ENCODE measurements around the gene SHISAL2A. TPM values are rescaled to one million over a fixed set of nuclear protein-coding genes. Genes with fewer than 3 reads are reported as not detected.

Gene SHISAL2A
- total and polyA plus RNA-seq, 10 of the 15 experiments (the other 5 are each of a cell fraction or from before 2014, with no cell fraction given): 0.18 to 0.67 (median 0.45) TPM

GRCh38 chr1:52669696-52670095 is 36.7 kb downstream of the SHISAL2A start (continued):
- TF ChIP-seq BCL3 (IDR thresholded peaks at IDR 0.05; ENCODE audit: borderline replicate concordance, insufficient read depth, low read depth, low read length, poor library complexity, severe bottlenecking) (no peak), RB1 (IDR thresholded peaks at IDR 0.05; ENCODE audit: borderline replicate concordance) (no peak), RBBP5 (conservative IDR thresholded peaks at IDR 0.05) (no peak), ZNF384 (IDR thresholded peaks at IDR 0.05; ENCODE audit: borderline replicate concordance, low read depth, low read length) (no peak)

- POLR2A ChIA-PET: no interaction called here
- TF ChIP-seq NFYB (IDR thresholded peaks at IDR 0.05; ENCODE audit: insufficient read depth, low read depth, low read length) (no peak), TCF7 (IDR thresholded peaks at IDR 0.05; ENCODE audit: borderline replicate concordance) (no peak), RELB (IDR thresholded peaks at IDR 0.05; ENCODE audit: low read depth) (no peak), SMAD5 (IDR thresholded peaks at IDR 0.05; ENCODE audit: low read depth) (no peak), ZZZ3 (IDR thresholded peaks at IDR 0.05; ENCODE audit: control insufficient read depth, insufficient read length, low read depth) (no peak), NKRF (conservative IDR thresholded peaks at IDR 0.05) (no peak), ZSCAN29 (IDR thresholded peaks at IDR 0.05) (no peak), HSF1 (IDR thresholded peaks at IDR 0.05; ENCODE audit: low read depth, low read length) (no peak), E2F4 (IDR thresholded peaks at IDR 0.05; ENCODE audit: low read depth, low read length) (no peak)
Observed at GRCh38 chr1:52670604-52671003, 37.6 kb downstream of the SHISAL2A start.

More at GRCh38 chr1:52670604-52671003, 37.6 kb downstream of the SHISAL2A start:
- BruUV-seq (replicated peaks): no TSS peak
- Histone ChIP-seq H3K4me2 (ENCODE audit: control insufficient read depth, insufficient read depth) (no peak overlapping the region), H3K9me3 (replicated peaks; ENCODE audit: control insufficient read depth, insufficient read depth, low read length) (no peaks in the 10 kb centered on the region), H3K9ac (ENCODE audit: control insufficient read depth, insufficient read depth, low read length) (no peak overlapping the region), H3K36me3 (ENCODE audit: control insufficient read depth in 2 of 2, insufficient read depth in 2 of 2, low read length in 1 of 2) (no peaks in the 10 kb centered on the region), H3K4me3 (no peak overlapping the region), H2AFZ (ENCODE audit: control insufficient read depth, low read depth, low read length) (no peak overlapping the region), H3K27ac (ENCODE audit: control insufficient read depth, insufficient read depth) (no peak overlapping the region), H3K4me1 (ENCODE audit: control insufficient read depth, insufficient read depth, low read length) (no peaks in the 10 kb centered on the region), H3K79me2 (ENCODE audit: control insufficient read depth, insufficient read depth, low read length) (no peaks in the 10 kb centered on the region), H4K20me1 (ENCODE audit: control insufficient read depth, insufficient read depth) (no peaks in the 10 kb centered on the region), H3K27me3 (replicated peaks in 1 of 2; ENCODE audit: control insufficient read depth in 2 of 2, insufficient read depth in 2 of 2, low read length in 1 of 2) (no peaks in the 10 kb centered on the region)
- DNase-seq (ENCODE audit: low read depth, low spot score) (no peak), FAIRE-seq (no peak), ATAC-seq (no peak)
- in situ Hi-C loops (cut with MboI) (no loop called here), intact Hi-C loops (cut with micrococcal nuclease; ENCODE audit: unreplicated experiment) (no loop called here)
- WGBS (ENCODE audit: insufficient coverage, insufficient replicate concordance, low lambda C conversion rate, missing lambda C conversion rate): 62% methylated on average over 2 of the region's 2 CpGs
- CTCF ChIA-PET: interaction anchor here (1.9 kb wide), 1 partner anchor 16 kb away, joined by 5 read pairs; no protein-coding TSS in a partner anchor
- SMC1A ChIA-PET (ENCODE audit: uncharacterized antibody, unreplicated experiment): no interaction called here
- RAD21 ChIA-PET (ENCODE audit: unreplicated experiment): no interaction called here
